ENCODE results near the gene GATAD2A.

GRCh38 chr19:19546751-19547162 is 141.3 kb downstream of the GATAD2A start:
- no peak for TF ChIP-seq POLR2A (IDR thresholded peaks at IDR 0.05; ENCODE audit: low read length)
- no peak for TF ChIP-seq GATA1 (IDR thresholded peaks at IDR 0.05; ENCODE audit: low read depth, low read length)
